Ascending aorta (tissue), 2 donors: ENCODE measurements around the gene L3MBTL3. TPM values are rescaled to one million over a fixed set of nuclear protein-coding genes. Genes with fewer than 3 reads are reported as not detected.
"Not testable (repeated sequence)": the region's sequence is repeated elsewhere in the genome, so short reads cannot be mapped to it uniquely, and the experiment has no call there.

Source experiments
- DNase-seq, 2 donors: peaks; one replicate each; pipeline ENCODE4 v3.0.0-alpha.2; 2019; ENCODE audit warnings: low spot score in 2 of 2
- H3K27ac ChIP-seq, 2 donors: fragments of 200-600 bp; sonication (generic); one replicate each; pipeline ENCODE4 v1.5.1; 2016 to 2017; ENCODE audit warnings: mild to moderate bottlenecking in 1 of 2
- H3K27me3 ChIP-seq: fragments of 200-600 bp; sonication (generic); one replicate; pipeline ENCODE4 v1.5.1; 2017
- H3K36me3 ChIP-seq, 2 donors: fragments of 200-600 bp; sonication (generic); one replicate each; pipeline ENCODE4 v1.5.1; 2016
- H3K4me1 ChIP-seq, 2 donors: fragments of 200-600 bp; sonication (generic); one replicate each; pipeline ENCODE4 v1.5.1; 2016 to 2017; ENCODE audit warnings: mild to moderate bottlenecking in 1 of 2
- H3K4me3 ChIP-seq, 2 donors: fragments of 200-600 bp; sonication (generic); one replicate each; pipeline ENCODE4 v1.5.1; 2016 to 2017; ENCODE audit warnings: mild to moderate bottlenecking in 1 of 2
- H3K9me3 ChIP-seq, 2 donors: fragments of 200-600 bp; sonication (generic); one replicate each; pipeline ENCODE4 v1.5.1; 2016
- CTCF ChIP-seq, 3 experiments: fragments of 200-600 bp in 2 of 3; fragments of 450-650 bp in 1 of 3; sonication (generic) in 2 of 3; IDR thresholded peaks; one replicate each; pipeline ENCODE4 v1.5.1; 2016 to 2019; ENCODE audit warnings: antibody characterized with exemption in 3 of 3, mild to moderate bottlenecking in 1 of 3, moderate library complexity in 1 of 3
- intact Hi-C: fragments of 100-400 bp; cut with DNase I; formaldehyde crosslinking; loops from one replicate; pipeline ENCODE4 v1.15.1; 2023
- total RNA-seq: library from RNA; depleted of rRNA; stranded (reverse); fragments of >200 nt; gene quantifications from one replicate; pipeline ENCODE4 v1.1.0, GENCODE V29; 2016

Gene L3MBTL3
- total RNA-seq, 1 donor from 2014 or later, result 2.0 TPM

- H3K9me3 ChIP-seq, result no peaks in the 10 kb centered on the region
- H3K27ac ChIP-seq, result no peak overlapping the region
- no peaks in the 10 kb centered on the region for H3K36me3 ChIP-seq
- no peaks in the 10 kb centered on the region for H3K27me3 ChIP-seq
- no peak for TF ChIP-seq CTCF (IDR thresholded peaks at IDR 0.05)
- no peaks in the 10 kb centered on the region for H3K4me1 ChIP-seq
- DNase-seq, result no peak
- intact Hi-C loops, result no loop called here
- no peak overlapping the region for H3K4me3 ChIP-seq
Observed at GRCh38 chr6:130164251-130164650, 145.9 kb downstream of the L3MBTL3 start.

- Histone ChIP-seq H3K4me3 (no peak overlapping the region), H3K27ac (no peak overlapping the region), H3K36me3 (no peaks in the 10 kb centered on the region), H3K27me3 (no peaks in the 10 kb centered on the region), H3K9me3 (peaks cover 0 to 7% of the 10 kb centered on the region in 2 donors), H3K4me1 (no peaks in the 10 kb centered on the region)
- intact Hi-C loops, result no loop called here
- DNase-seq, result no peak
- no peak for TF ChIP-seq CTCF (IDR thresholded peaks at IDR 0.05)
Observed at GRCh38 chr6:130167655-130168054, 149.3 kb downstream of the L3MBTL3 start.

- H3K4me1 ChIP-seq, DNase-seq, H3K27ac ChIP-seq: not testable (repeated sequence)
Observed at GRCh38 chr6:130170160-130170559, 151.8 kb downstream of the L3MBTL3 start.

GRCh38 chr6:130173377-130174004 is 155.1 kb downstream of the L3MBTL3 start:
- intact Hi-C loops, H3K36me3 ChIP-seq, H3K4me1 ChIP-seq, DNase-seq, H3K27ac ChIP-seq, H3K4me3 ChIP-seq, H3K9me3 ChIP-seq, H3K27me3 ChIP-seq: not testable (repeated sequence)

More at GRCh38 chr6:130170160-130170559, 151.8 kb downstream of the L3MBTL3 start:
- H3K27me3 ChIP-seq, H3K4me3 ChIP-seq, H3K36me3 ChIP-seq, H3K9me3 ChIP-seq, intact Hi-C loops: not testable (repeated sequence)

- no peak for DNase-seq
- H3K4me3 ChIP-seq, result no peak overlapping the region
- no peak overlapping the region for H3K27ac ChIP-seq
- H3K27me3 ChIP-seq, result no peaks in the 10 kb centered on the region
- peaks cover 0 to 3% of the 10 kb centered on the region in 2 donors for H3K9me3 ChIP-seq
- no peaks in the 10 kb centered on the region for H3K4me1 ChIP-seq
- intact Hi-C loops, result no loop called here
- H3K36me3 ChIP-seq, result no peaks in the 10 kb centered on the region
- no peak for TF ChIP-seq CTCF (IDR thresholded peaks at IDR 0.05)
Observed at GRCh38 chr6:130176378-130176777, 158.0 kb downstream of the L3MBTL3 start.

- no peaks in the 10 kb centered on the region for H3K4me1 ChIP-seq
- no peak for TF ChIP-seq CTCF (IDR thresholded peaks at IDR 0.05)
- intact Hi-C loops, result no loop called here
Observed at GRCh38 chr6:130178692-130179091, 160.3 kb downstream of the L3MBTL3 start.

GRCh38 chr6:130182466-130182865 is 164.1 kb downstream of the L3MBTL3 start:
- H3K4me1 ChIP-seq, result no peaks in the 10 kb centered on the region
- DNase-seq, result no peak
- intact Hi-C loops, result no loop called here
- no peak overlapping the region for H3K4me3 ChIP-seq
- no peaks in the 10 kb centered on the region for H3K9me3 ChIP-seq
- H3K27me3 ChIP-seq, result no peaks in the 10 kb centered on the region
- no peaks in the 10 kb centered on the region for H3K36me3 ChIP-seq
- no peak for TF ChIP-seq CTCF (IDR thresholded peaks at IDR 0.05)
- H3K27ac ChIP-seq, result no peak overlapping the region

More at GRCh38 chr6:130178692-130179091, 160.3 kb downstream of the L3MBTL3 start:
- H3K4me3 ChIP-seq, result no peak overlapping the region
- DNase-seq, result no peak
- no peak overlapping the region for H3K27ac ChIP-seq
- no peaks in the 10 kb centered on the region for H3K27me3 ChIP-seq
- H3K9me3 ChIP-seq, result no peaks in the 10 kb centered on the region
- no peaks in the 10 kb centered on the region for H3K36me3 ChIP-seq
